Naive B cell (primary cell): ENCODE results near the gene TLR10. TPM values are rescaled to one million over a fixed set of nuclear protein-coding genes. Genes with fewer than 3 reads are reported as not detected.

Experiments
- ATAC-seq, 2 donors: fragments of 150-1000 bp; cut with Tn5 transposase; 2 replicates each; pipeline ENCODE4 v1.10.0; 2021; ENCODE audit warnings: low read depth in 2 of 2, mild to moderate bottlenecking in 2 of 2, moderate library complexity in 2 of 2
- DNase-seq: peaks from one replicate; pipeline ENCODE4 v3.0.0; 2022
- H3K27ac Mint-ChIP-seq, 6 donors: one replicate each; pipeline ENCODE4 v1.8.0; 2020 to 2022; ENCODE audit warnings: mild to moderate bottlenecking in 6 of 6, mixed read lengths in 6 of 6, moderate library complexity in 5 of 6, inconsistent platforms in 2 of 6
- H3K27me3 Mint-ChIP-seq, 3 donors: one replicate each; pipeline ENCODE4 v1.8.0; 2021 to 2022; ENCODE audit warnings: mixed read lengths in 3 of 3, mild to moderate bottlenecking in 1 of 3
- H3K36me3 Mint-ChIP-seq, 2 donors: one replicate each; pipeline ENCODE4 v1.8.0; 2020 to 2022; ENCODE audit warnings: mixed read lengths in 2 of 2, inconsistent platforms in 1 of 2, mild to moderate bottlenecking in 1 of 2
- H3K4me1 Mint-ChIP-seq, 3 donors: one replicate each; pipeline ENCODE4 v1.8.0; 2020 to 2022; ENCODE audit warnings: mixed read lengths in 3 of 3, inconsistent platforms in 1 of 3, mild to moderate bottlenecking in 1 of 3, moderate library complexity in 1 of 3
- H3K4me3 Mint-ChIP-seq, 8 donors: one replicate each; pipeline ENCODE4 v1.8.0; 2020 to 2022; ENCODE audit warnings: mild to moderate bottlenecking in 8 of 8, mixed read lengths in 8 of 8, moderate library complexity in 8 of 8, inconsistent platforms in 2 of 8
- H3K9me3 Mint-ChIP-seq, 7 donors: one replicate each; pipeline ENCODE4 v1.8.0; 2020 to 2022; ENCODE audit warnings: mixed read lengths in 7 of 7, mild to moderate bottlenecking in 5 of 7, inconsistent platforms in 2 of 7, moderate library complexity in 1 of 7
- polyA plus RNA-seq, 6 donors: library from polyadenylated mRNA; unstranded; fragments of 300-500 nt; fragmentation: Illumina TruSeq; gene quantifications; one replicate each; pipeline ENCODE4 v1.2.3, GENCODE V29; 2021; ENCODE audit warnings: low read depth in 6 of 6

Gene TLR10, protein sequence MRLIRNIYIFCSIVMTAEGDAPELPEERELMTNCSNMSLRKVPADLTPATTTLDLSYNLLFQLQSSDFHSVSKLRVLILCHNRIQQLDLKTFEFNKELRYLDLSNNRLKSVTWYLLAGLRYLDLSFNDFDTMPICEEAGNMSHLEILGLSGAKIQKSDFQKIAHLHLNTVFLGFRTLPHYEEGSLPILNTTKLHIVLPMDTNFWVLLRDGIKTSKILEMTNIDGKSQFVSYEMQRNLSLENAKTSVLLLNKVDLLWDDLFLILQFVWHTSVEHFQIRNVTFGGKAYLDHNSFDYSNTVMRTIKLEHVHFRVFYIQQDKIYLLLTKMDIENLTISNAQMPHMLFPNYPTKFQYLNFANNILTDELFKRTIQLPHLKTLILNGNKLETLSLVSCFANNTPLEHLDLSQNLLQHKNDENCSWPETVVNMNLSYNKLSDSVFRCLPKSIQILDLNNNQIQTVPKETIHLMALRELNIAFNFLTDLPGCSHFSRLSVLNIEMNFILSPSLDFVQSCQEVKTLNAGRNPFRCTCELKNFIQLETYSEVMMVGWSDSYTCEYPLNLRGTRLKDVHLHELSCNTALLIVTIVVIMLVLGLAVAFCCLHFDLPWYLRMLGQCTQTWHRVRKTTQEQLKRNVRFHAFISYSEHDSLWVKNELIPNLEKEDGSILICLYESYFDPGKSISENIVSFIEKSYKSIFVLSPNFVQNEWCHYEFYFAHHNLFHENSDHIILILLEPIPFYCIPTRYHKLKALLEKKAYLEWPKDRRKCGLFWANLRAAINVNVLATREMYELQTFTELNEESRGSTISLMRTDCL
- polyA plus RNA-seq: 100 to 1,000 TPM in 5 of 6 donors, 10 to 100 TPM in 1; 87.3 to 180 (median 116) TPM

DNA sequence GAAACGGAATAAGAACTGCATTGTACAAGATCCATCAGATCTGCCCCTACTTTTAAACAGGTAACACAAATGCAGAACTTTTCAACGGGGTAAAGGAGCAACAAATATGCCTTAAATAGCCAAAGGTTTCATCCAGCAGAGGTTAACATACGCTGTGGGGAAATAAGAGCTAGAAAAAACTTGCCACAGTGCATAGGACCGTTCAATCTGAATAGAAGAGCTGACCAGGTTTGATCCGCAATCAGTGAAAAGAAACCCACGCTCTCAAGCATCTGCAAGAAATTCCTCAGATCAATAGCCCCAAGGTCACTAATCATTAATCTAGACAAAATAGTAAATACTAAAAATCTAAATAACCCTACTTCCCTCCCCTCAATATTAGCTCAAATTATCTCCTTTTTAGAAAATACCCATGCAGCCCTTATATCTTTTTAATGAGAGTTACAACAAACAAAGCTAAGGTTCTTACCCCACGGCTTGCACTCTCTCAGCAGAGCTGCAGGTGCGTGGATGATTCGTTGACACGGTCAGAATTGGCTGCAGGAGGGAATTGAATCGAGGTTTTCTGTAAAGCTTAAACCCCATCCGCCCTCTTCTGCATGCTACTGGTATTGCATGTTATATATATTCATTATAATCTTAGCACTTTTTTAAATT is at the start of gene TLR10:
TLR10 (minus strand) TSS at position 539 of the 657 bp plus-strand sequence. CDS start 7,400 bp downstream, outside the sequence.
- Mint-ChIP-seq H3K4me1 (peaks cover 37 to 68% (median 57%) of the 10 kb centered on the region in 3 donors), H3K27ac (peak within 1 kb of the TSS; percentile 83 to 98 (median 95)), H3K4me3 (peak within 1 kb of the TSS; percentile 84 to 99 (median 98)), H3K36me3 (peaks cover 7 to 8% of the 10 kb centered on the region in 2 donors), H3K9me3 (peaks cover 0 to 4% (median 0%) of the 10 kb centered on the region in 7 donors), H3K27me3 (no peaks in the 10 kb centered on the region)
- DNase-seq (peak; percentile 75), ATAC-seq (peak; percentile 83 to 87)

DNA sequence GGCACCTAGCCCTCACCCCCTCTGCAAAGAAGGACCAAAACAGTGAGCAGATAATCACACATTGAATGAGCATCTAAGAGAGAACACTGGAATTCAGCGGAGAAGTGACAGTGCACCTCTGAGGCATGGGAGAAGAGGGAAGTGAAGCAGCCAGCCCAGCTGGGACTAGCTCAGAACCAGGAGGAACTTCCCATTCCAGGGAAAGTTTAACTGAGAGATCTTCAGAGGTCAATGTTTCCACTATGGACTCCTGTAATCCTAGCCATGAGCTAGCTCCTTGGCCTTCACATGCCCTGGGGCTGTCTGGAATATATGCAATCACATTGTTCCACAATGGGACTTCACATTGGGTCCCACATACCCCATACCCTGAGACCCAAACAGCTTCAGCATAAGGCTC is 49.4 kb upstream of the TLR10 start:
- ATAC-seq (no peak), DNase-seq (no peak)
- Mint-ChIP-seq H3K27me3 (no peaks in the 10 kb centered on the region), H3K4me1 (peaks cover 19 to 32% (median 29%) of the 10 kb centered on the region in 3 donors), H3K27ac (peak overlapping the region in 3 of 6 donors; percentile 4 to 73 (median 54)), H3K4me3 (peak overlapping the region in 3 of 8 donors; percentile 25 to 61 (median 49)), H3K9me3 (peaks cover 0 to 42% (median 34%) of the 10 kb centered on the region in 7 donors), H3K36me3 (peaks cover 37 to 45% of the 10 kb centered on the region in 2 donors)

DNA sequence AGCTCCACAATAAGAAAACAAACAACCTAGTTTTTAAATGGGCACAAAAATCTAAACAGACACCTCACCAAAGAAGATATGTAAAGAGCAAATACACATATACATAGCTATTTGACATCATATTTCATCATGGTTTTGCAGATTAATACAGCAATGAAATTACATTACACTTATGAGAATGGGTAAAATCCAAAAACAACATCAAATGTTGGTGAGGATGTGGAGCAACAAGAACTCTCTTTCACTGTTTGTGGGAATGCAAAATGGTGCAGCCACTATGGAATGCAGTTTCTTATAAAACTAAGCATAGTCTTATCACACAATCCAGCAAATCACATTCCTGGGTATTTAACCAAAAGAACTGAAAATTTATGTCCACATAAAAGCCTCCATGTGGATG is 48.9 kb upstream of the TLR10 start:
- Mint-ChIP-seq H3K9me3 (peaks cover 0 to 37% (median 29%) of the 10 kb centered on the region in 7 donors), H3K27me3 (no peaks in the 10 kb centered on the region), H3K4me1 (peaks cover 19 to 29% (median 29%) of the 10 kb centered on the region in 3 donors), H3K36me3 (peaks cover 35 to 49% of the 10 kb centered on the region in 2 donors), H3K27ac (peak overlapping the region in 1 of 6 donors; percentile 12), H3K4me3 (peak overlapping the region in 1 of 8 donors; percentile 61)
- DNase-seq (no peak), ATAC-seq (no peak)

- Mint-ChIP-seq H3K36me3 (peaks cover 33 to 51% of the 10 kb centered on the region in 2 donors), H3K4me3 (no peak overlapping the region), H3K4me1 (peaks cover 32 to 42% (median 38%) of the 10 kb centered on the region in 3 donors), H3K27ac (peak overlapping the region in 2 of 6 donors; percentile 39 to 76), H3K9me3 (peaks cover 2 to 16% (median 8%) of the 10 kb centered on the region in 7 donors), H3K27me3 (no peaks in the 10 kb centered on the region)
- DNase-seq (no peak), ATAC-seq (no peak)
Measured at GRCh38 chr4:38829237-38829636, 46.4 kb upstream of the TLR10 start.

GRCh38 chr4:38823766-38824165 is 41.0 kb upstream of the TLR10 start:
- H3K27ac Mint-ChIP-seq: peak overlapping the region in 1 of 6 donors; percentile 51
- H3K9me3 Mint-ChIP-seq: peaks cover 3 to 16% (median 10%) of the 10 kb centered on the region in 7 donors
- H3K36me3 Mint-ChIP-seq: peaks cover 38 to 42% of the 10 kb centered on the region in 2 donors
- no peak overlapping the region for H3K4me3 Mint-ChIP-seq
- H3K4me1 Mint-ChIP-seq: peaks cover 36 to 39% (median 38%) of the 10 kb centered on the region in 3 donors
- DNase-seq: no peak
- no peaks in the 10 kb centered on the region for H3K27me3 Mint-ChIP-seq
- no peak for ATAC-seq

DNA sequence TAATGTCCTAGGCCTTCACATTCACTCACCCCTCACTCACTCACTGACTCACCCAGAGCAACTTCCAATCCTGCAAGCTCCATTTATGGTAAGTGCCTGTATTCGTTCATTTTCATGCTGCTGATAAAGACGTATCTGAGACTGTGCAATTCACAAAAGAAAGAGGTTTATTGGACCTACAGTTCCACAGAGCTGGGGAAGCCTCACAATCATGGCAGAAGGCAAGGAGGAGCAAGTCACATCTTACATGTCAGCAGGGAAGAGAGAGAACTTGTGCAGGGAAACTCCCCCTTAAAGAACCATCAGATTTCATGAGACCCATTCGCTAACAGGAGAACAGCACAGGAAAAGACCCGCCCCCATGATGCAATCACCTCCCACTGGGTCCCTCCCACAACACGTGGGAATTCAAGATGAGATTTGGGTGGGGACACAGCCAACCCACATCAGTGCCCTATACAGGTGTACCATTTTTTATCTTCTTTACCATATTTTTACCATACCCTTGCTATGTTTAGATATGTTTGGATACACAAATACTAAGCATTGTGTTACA is 40.0 kb upstream of the TLR10 start:
- peaks cover 43 to 46% (median 45%) of the 10 kb centered on the region in 3 donors for H3K4me1 Mint-ChIP-seq
- no peaks in the 10 kb centered on the region for H3K27me3 Mint-ChIP-seq
- DNase-seq (no peak), ATAC-seq (no peak)
- peak overlapping the region in 1 of 8 donors; percentile 3 for H3K4me3 Mint-ChIP-seq
- peaks cover 38 to 42% of the 10 kb centered on the region in 2 donors for H3K36me3 Mint-ChIP-seq
- H3K27ac Mint-ChIP-seq: peak overlapping the region in 4 of 6 donors; percentile 51 to 95 (median 60)
- peaks cover 3 to 16% (median 10%) of the 10 kb centered on the region in 7 donors for H3K9me3 Mint-ChIP-seq

DNA sequence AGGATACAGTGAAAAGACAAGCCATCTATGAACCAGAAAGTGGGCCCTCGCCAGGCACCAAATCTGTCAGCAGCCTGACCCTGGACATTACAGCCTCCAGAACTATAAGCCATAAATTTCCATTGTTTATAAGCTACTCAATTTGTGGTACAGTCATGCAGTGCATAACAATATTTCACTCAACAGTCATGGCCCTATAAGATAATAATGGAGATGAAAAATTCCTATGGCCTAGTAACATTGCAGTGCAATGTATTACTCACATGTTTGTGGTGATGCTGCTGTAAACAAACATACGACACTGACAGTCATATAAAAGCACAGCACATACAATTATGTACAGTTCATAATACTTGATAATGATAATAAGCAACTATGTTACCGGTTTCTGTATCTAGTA is 38.9 kb upstream of the TLR10 start:
- Mint-ChIP-seq H3K9me3 (peaks cover 3 to 16% (median 10%) of the 10 kb centered on the region in 7 donors), H3K4me3 (no peak overlapping the region), H3K27me3 (no peaks in the 10 kb centered on the region), H3K36me3 (peaks cover 35 to 38% of the 10 kb centered on the region in 2 donors), H3K4me1 (peaks cover 43 to 50% (median 45%) of the 10 kb centered on the region in 3 donors), H3K27ac (peak overlapping the region in 2 of 6 donors; percentile 53 to 88)
- ATAC-seq: no peak
- no peak for DNase-seq

DNA sequence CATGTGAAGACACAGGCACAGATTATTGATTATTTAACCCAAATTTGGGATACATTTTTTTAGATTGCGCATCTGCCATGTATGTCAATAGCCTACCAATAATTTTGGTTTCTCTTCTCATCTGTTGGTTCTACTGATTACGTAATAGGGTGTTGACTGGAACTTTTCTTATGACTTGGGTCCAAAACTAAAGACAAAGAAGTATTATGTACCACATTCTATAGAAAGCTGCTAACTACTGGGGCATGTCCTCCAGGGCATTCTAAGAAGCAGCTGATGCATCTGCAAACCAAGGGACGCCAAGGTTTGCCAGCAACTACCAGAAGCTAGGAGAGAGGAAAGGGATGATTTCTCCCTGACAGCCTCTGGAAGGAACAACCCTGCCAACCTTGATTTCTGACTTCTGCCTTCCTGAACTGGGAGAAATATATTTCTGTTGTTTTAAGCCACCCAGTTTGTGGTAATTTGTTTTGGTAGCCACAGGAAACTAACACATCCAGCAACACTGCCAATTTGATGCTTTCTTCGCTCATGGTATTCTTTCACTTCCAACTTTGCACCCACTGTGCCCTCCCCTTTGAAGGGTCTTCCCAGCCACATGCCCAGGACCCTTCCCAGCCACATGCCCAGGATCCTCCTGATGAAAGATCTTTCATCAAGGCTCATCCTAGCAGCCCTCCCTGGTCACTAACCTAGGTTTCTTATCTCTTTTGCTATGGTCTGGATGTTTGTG is 37.7 kb upstream of the TLR10 start:
- Mint-ChIP-seq H3K9me3 (peaks cover 3 to 22% (median 10%) of the 10 kb centered on the region in 7 donors), H3K27me3 (no peaks in the 10 kb centered on the region), H3K4me3 (peak overlapping the region in 6 of 8 donors; percentile 17 to 89 (median 66)), H3K4me1 (peaks cover 43 to 53% (median 48%) of the 10 kb centered on the region in 3 donors), H3K27ac (peak overlapping the region; percentile 69 to 98 (median 91)), H3K36me3 (peaks cover 24 to 33% of the 10 kb centered on the region in 2 donors)
- DNase-seq: no peak
- ATAC-seq: no peak

GRCh38 chr4:38819569-38819968 is 36.8 kb upstream of the TLR10 start:
- ATAC-seq (peak; percentile 29 to 51), DNase-seq (peak; percentile 28)
- H3K27ac Mint-ChIP-seq: peak overlapping the region; percentile 69 to 98 (median 91)
- H3K27me3 Mint-ChIP-seq: no peaks in the 10 kb centered on the region
- H3K4me1 Mint-ChIP-seq: peaks cover 44 to 59% (median 50%) of the 10 kb centered on the region in 3 donors
- peaks cover 4 to 25% (median 12%) of the 10 kb centered on the region in 7 donors for H3K9me3 Mint-ChIP-seq
- H3K36me3 Mint-ChIP-seq: peaks cover 17 to 34% of the 10 kb centered on the region in 2 donors
- peak overlapping the region in 7 of 8 donors; percentile 17 to 89 (median 24) for H3K4me3 Mint-ChIP-seq

- no peak for DNase-seq
- peak overlapping the region in 6 of 8 donors; percentile 11 to 81 (median 48) for H3K4me3 Mint-ChIP-seq
- peaks cover 4 to 24% (median 11%) of the 10 kb centered on the region in 7 donors for H3K9me3 Mint-ChIP-seq
- peak in 1 of 2 donors; percentile 2 for ATAC-seq
- H3K27ac Mint-ChIP-seq: peak overlapping the region; percentile 64 to 98 (median 90)
- H3K36me3 Mint-ChIP-seq: peaks cover 13 to 34% of the 10 kb centered on the region in 2 donors
- H3K27me3 Mint-ChIP-seq: no peaks in the 10 kb centered on the region
- peaks cover 53 to 70% (median 53%) of the 10 kb centered on the region in 3 donors for H3K4me1 Mint-ChIP-seq
Measured at GRCh38 chr4:38818441-38818976, 35.7 kb upstream of the TLR10 start.

GRCh38 chr4:38815885-38816782 is 33.3 kb upstream of the TLR10 start:
- Mint-ChIP-seq H3K9me3 (peaks cover 0 to 12% (median 5%) of the 10 kb centered on the region in 7 donors), H3K36me3 (peaks cover 12 to 24% of the 10 kb centered on the region in 2 donors), H3K4me1 (peaks cover 55 to 78% (median 56%) of the 10 kb centered on the region in 3 donors), H3K27me3 (no peaks in the 10 kb centered on the region), H3K27ac (peak overlapping the region; percentile 96 to 99 (median 98)), H3K4me3 (peak overlapping the region; percentile 14 to 88 (median 78))
- DNase-seq: peak; percentile 80
- ATAC-seq: peak; percentile 89 to 93
